ENCODE data around the gene ASIC2.

DNA sequence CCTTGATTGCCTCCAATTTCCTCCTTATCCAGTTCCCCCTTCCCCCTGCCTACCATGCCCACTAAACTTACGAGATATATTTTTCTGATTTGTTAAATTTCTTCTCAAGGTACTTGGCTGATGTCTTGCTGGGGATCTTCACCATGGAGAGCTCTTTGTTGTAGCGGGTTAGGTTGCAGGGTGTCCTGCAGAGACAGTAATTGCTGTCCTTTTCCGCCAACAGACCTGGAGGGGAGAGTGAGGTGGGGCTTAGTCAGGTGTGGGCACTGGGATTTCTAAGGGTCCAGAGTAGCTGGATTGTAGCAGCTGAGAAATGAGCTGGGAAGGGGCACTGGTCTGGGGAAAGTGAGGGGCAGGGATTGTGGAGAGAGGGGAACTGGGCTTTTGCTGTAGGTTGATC is 269.3 kb downstream of the ASIC2 start:
- TF ChIP-seq CTCF (IDR thresholded peaks at IDR 0.05) = no peak
- no peak for TF ChIP-seq EZH2 (IDR thresholded peaks at IDR 0.05; ENCODE audit: borderline replicate concordance, insufficient read depth, low read depth, low read length, poor library complexity, severe bottlenecking)
